Breast epithelium (tissue), 4 donors: ENCODE data around the gene DLG1. TPM values are rescaled to one million over a fixed set of nuclear protein-coding genes. Genes with fewer than 3 reads are reported as not detected.

Experiments
- DNase-seq, 2 donors: peaks; one replicate each; pipeline ENCODE4 v3.0.0-alpha.2; 2019; ENCODE audit warnings: low spot score in 2 of 2
- H3K27ac ChIP-seq, 2 donors: fragments of 200-600 bp; sonication (generic) in 1 of 2; one replicate each; pipeline ENCODE4 v1.5.1; 2016 to 2019; ENCODE audit warnings: mild to moderate bottlenecking in 1 of 2
- H3K27me3 ChIP-seq, 2 donors: fragments of 200-600 bp; sonication (generic) in 1 of 2; one replicate each; pipeline versions ENCODE4 v1.5.1 to v1.6.0; 2017 to 2019; ENCODE audit warnings: control low read depth in 1 of 2, mild to moderate bottlenecking in 1 of 2
- H3K36me3 ChIP-seq: fragments of 200-600 bp; one replicate; pipeline ENCODE4 v1.5.1; 2019
- H3K4me1 ChIP-seq, 2 donors: fragments of 200-600 bp; sonication (generic); one replicate each; pipeline ENCODE4 v1.5.1; 2016 to 2019; ENCODE audit warnings: control low read depth in 1 of 2
- H3K4me3 ChIP-seq, 3 donors: fragments of 200-600 bp; sonication (generic); 1 replicate in 2 of 3; 2 replicates in 1 of 3; pipeline ENCODE4 v1.5.1; 2016 to 2019; ENCODE audit warnings: mild to moderate bottlenecking in 3 of 3, moderate library complexity in 2 of 3
- H3K9me3 ChIP-seq, 2 donors: fragments of 200-600 bp; sonication (generic) in 1 of 2; one replicate each; pipeline ENCODE4 v1.5.1; 2016 to 2019; ENCODE audit warnings: control low read depth in 1 of 2
- POLR2A ChIP-seq: fragments of 450-650 bp; IDR thresholded peaks from one replicate; pipeline ENCODE4 v1.6.1; 2016; ENCODE audit warnings: antibody characterized with exemption, mild to moderate bottlenecking, moderate library complexity
- POLR2AphosphoS5 ChIP-seq, 3 donors: sonication (generic); formaldehyde crosslinking; IDR thresholded peaks; one replicate each; pipeline ENCODE4 v1.6.1; 2017; ENCODE audit warnings: antibody characterized with exemption in 3 of 3
- intact Hi-C: fragments of 100-400 bp; cut with DNase I; formaldehyde crosslinking; loops from one replicate; pipeline ENCODE4 v1.15.1; 2023; ENCODE audit warnings: low total_unique reads
- total RNA-seq, 3 donors: library from RNA; depleted of rRNA; stranded (reverse); fragments of >200 nt; gene quantifications; one replicate each; pipeline ENCODE4 v1.1.0, GENCODE V29; 2016
- TF ChIP-seq, protein P1 (sequence below), 3 donors: fragments of 450-650 bp; IDR thresholded peaks; one replicate each; pipeline ENCODE4 v1.5.1; 2016 to 2017; ENCODE audit warnings: antibody characterized with exemption in 3 of 3, mild to moderate bottlenecking in 3 of 3, moderate library complexity in 3 of 3

Gene DLG1
- total RNA-seq, 3 donors from 2014 or later: 76.0 to 100 (median 76.7) TPM

DNA sequence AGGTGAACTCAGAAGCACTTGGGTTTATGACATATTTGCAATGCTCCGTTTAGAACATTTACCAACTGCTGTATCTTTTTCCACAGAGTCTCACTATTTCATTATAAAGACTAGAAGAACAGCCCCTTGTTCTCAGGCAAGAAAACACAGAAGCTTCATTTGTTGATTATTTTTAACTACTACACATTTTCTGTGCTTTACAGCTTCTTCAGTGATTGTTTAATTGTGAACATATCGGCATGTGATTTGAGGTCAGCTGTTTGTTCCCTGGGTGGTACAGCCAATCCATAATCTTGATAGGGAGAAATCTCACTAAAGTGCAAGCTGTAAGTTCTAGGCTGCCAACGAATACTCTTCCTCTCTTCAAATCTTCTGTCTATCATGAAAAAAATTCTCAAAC lies 31.0 kb upstream of the DLG1 start:
- intact Hi-C loops: no loop called here
- no peaks in the 10 kb centered on the region for H3K36me3 ChIP-seq
- TF ChIP-seq, protein P1, sequence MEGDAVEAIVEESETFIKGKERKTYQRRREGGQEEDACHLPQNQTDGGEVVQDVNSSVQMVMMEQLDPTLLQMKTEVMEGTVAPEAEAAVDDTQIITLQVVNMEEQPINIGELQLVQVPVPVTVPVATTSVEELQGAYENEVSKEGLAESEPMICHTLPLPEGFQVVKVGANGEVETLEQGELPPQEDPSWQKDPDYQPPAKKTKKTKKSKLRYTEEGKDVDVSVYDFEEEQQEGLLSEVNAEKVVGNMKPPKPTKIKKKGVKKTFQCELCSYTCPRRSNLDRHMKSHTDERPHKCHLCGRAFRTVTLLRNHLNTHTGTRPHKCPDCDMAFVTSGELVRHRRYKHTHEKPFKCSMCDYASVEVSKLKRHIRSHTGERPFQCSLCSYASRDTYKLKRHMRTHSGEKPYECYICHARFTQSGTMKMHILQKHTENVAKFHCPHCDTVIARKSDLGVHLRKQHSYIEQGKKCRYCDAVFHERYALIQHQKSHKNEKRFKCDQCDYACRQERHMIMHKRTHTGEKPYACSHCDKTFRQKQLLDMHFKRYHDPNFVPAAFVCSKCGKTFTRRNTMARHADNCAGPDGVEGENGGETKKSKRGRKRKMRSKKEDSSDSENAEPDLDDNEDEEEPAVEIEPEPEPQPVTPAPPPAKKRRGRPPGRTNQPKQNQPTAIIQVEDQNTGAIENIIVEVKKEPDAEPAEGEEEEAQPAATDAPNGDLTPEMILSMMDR (IDR thresholded peaks at IDR 0.05): no peak
- no peak for TF ChIP-seq POLR2A
- no peak for TF ChIP-seq POLR2AphosphoS5 (IDR thresholded peaks at IDR 0.05)
- H3K27me3 ChIP-seq: no peaks in the 10 kb centered on the region
- H3K4me3 ChIP-seq: no peak overlapping the region
- no peaks in the 10 kb centered on the region for H3K9me3 ChIP-seq
- no peak for DNase-seq
- H3K27ac ChIP-seq: no peak overlapping the region
- no peaks in the 10 kb centered on the region for H3K4me1 ChIP-seq

DNA sequence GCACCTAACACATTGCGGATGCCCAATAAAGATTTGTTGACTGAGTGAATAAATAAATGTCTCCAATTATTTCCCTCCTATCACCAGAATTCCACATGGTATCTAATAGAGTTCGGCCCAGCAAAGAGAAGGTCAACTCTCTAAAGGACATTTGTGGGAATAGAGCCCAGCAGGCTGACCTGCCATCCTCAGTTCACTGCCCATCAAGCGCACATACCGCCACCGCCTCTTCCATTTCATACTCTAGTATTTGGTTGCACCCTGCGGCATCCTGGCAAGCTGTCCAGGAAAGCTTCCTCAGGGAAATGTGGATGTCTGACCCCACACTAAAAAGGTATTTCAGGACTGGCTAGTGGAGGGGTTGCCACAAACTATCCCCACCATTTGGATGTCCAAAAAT lies 29.8 kb upstream of the DLG1 start:
- no peak overlapping the region for H3K27ac ChIP-seq
- H3K4me1 ChIP-seq: no peaks in the 10 kb centered on the region
- no peak overlapping the region for H3K4me3 ChIP-seq
- H3K36me3 ChIP-seq: no peaks in the 10 kb centered on the region
- no peaks in the 10 kb centered on the region for H3K9me3 ChIP-seq
- intact Hi-C loops: no loop called here
- no peaks in the 10 kb centered on the region for H3K27me3 ChIP-seq
- DNase-seq: no peak
- TF ChIP-seq POLR2AphosphoS5 (IDR thresholded peaks at IDR 0.05) (no peak), POLR2A (no peak)
- TF ChIP-seq, protein P1 (IDR thresholded peaks at IDR 0.05): no peak

DNA sequence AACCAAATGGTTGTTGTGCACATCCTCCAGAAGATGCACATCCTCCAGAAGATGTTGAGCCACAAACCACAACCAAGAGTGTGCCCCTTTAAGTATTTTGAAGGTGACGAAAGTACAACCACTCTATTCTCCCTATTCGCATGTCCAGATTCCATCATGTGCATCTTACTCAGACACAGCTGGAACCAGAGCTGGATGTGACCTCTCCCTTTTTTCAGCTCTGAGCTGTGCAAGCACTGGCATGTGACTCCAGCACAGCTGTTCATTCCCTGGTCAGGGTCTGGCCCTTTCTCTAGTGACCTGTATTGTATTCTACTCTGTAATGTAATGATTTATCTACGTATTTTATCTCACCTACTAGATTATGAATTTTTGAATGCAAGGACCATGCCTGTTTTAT lies 29.3 kb upstream of the DLG1 start:
- no peak for DNase-seq
- no peak overlapping the region for H3K4me3 ChIP-seq
- no peaks in the 10 kb centered on the region for H3K27me3 ChIP-seq
- no peak for TF ChIP-seq POLR2AphosphoS5 (IDR thresholded peaks at IDR 0.05)
- no peak for TF ChIP-seq POLR2A
- TF ChIP-seq, protein P1 (IDR thresholded peaks at IDR 0.05): no peak
- H3K4me1 ChIP-seq: no peaks in the 10 kb centered on the region
- H3K36me3 ChIP-seq: no peaks in the 10 kb centered on the region
- no peak overlapping the region for H3K27ac ChIP-seq
- intact Hi-C loops: no loop called here
- no peaks in the 10 kb centered on the region for H3K9me3 ChIP-seq

DNA sequence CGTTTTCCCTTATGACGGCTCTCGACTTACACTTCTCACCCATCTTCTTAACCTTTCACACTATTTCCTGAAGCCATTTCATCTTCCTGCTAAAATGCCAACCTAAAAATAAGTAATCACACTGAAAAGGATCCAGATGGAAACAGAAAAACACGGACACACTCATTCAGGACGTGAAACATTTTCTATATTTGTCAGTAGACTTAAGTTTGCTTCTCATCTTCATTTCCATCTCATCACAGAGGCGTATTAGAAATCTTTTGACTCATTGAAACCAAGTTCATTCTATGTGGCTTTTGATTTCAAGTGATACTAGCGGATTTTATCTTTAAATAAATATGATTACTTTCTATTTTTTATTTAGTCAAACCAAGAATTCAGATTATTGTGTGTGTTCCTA lies 27.4 kb upstream of the DLG1 start:
- TF ChIP-seq, protein P1 (IDR thresholded peaks at IDR 0.05): no peak
- TF ChIP-seq POLR2AphosphoS5 (IDR thresholded peaks at IDR 0.05) (no peak), POLR2A (no peak)
- Histone ChIP-seq H3K27ac (no peak overlapping the region), H3K36me3 (no peaks in the 10 kb centered on the region), H3K9me3 (no peaks in the 10 kb centered on the region), H3K4me3 (no peak overlapping the region), H3K4me1 (no peaks in the 10 kb centered on the region), H3K27me3 (no peaks in the 10 kb centered on the region)
- intact Hi-C loops: no loop called here
- no peak for DNase-seq

DNA sequence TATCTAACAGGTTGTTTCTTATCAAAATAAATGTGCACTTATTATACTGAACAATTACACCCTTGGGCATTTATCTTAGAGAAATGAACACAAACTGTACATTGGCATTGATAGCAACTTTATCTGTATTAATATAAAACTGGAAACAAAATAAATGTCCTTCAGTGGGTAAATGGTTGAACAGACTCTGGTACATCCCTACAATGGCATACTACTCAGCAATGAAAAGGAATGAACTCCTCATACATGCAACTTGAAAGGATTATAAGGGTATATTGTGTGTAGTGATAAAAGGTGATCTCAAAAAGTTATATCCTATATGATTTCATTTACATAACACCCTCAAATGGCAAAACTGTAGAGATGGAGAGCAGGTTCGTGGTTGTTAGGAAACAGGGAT lies 23.7 kb upstream of the DLG1 start:
- DNase-seq: no peak
- H3K36me3 ChIP-seq: no peaks in the 10 kb centered on the region
- no peak for TF ChIP-seq POLR2AphosphoS5 (IDR thresholded peaks at IDR 0.05)
- no peak for TF ChIP-seq POLR2A
- TF ChIP-seq, protein P1 (IDR thresholded peaks at IDR 0.05): no peak

More for the DNA sequence above, 23.7 kb upstream of the DLG1 start:
- H3K4me3 ChIP-seq: no peak overlapping the region
- H3K27ac ChIP-seq: no peak overlapping the region
- H3K9me3 ChIP-seq: no peaks in the 10 kb centered on the region
- intact Hi-C loops: no loop called here
- H3K4me1 ChIP-seq: no peaks in the 10 kb centered on the region
- no peaks in the 10 kb centered on the region for H3K27me3 ChIP-seq
